T-helper 1 cell treated with Interleukin-12 subunit alpha and Interleukin-12 subunit beta and Interleukin-4 antibody, amounts not matched to agents 30 ng/mL and 1 ng/mL, for 36 hours (primary cell): ENCODE data around the gene SPRR2G. TPM values are rescaled to one million over a fixed set of nuclear protein-coding genes. Genes with fewer than 3 reads are reported as not detected.
"Not testable (repeated sequence)": the region's sequence is repeated elsewhere in the genome, so short reads cannot be mapped to it uniquely, and the experiment has no call there.

Experiments
- intact Hi-C: fragments of 100-400 bp; cut with micrococcal nuclease; formaldehyde crosslinking; loops from one replicate; pipeline ENCODE4 v1.15.1; 2024
- total RNA-seq: library from RNA; stranded (reverse); gene quantifications from 2 replicates; pipeline ENCODE4 v1.2.3, GENCODE V29; 2022

Gene SPRR2G
- total RNA-seq = not detected in 2 replicates

DNA sequence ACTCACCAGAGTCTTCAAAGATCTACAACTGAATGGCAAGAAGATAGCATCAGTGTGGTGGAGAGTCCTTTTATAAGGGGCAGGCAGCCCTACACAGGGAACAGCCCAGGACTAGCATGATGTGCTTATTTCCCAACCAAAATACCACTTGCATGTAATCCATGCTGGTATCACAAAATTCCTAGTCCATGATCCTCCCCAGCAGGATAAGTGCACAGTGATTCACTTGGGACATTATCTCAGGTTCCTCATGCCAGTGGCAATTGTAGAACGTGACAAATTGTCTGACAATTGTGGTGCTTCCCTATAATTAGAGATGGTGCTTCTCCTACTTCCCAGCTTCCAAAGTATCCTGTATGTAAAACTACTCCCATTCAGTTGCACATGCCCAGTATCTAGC lies at the start of gene SPRR2G:
Gene SPRR2G, minus strand, starts transcription at position 45 of the 400 bp plus-strand sequence. CDS start 780 bp downstream, outside the sequence.
- intact Hi-C loops = no loop called here

DNA sequence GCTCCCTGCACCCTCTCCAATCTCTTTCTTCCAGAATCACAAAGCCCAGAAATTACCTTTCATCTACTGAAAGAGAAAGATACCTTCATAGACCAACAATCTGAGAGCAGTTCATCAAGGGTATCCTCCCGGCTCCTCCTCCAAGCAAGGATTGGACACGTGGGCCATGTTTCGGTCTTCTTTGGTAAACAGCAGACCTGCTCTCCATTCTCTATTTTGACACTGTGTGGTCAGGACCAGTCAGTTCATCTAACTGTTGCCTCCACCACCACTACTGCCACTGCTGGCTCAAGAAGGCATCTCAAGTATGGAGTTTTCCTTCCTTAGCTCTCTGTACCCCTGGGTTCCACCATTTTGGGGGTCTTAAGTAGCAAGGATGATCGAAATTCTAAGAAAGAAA lies 44.5 kb upstream of the SPRR2G start:
- intact Hi-C loops = no loop called here

DNA sequence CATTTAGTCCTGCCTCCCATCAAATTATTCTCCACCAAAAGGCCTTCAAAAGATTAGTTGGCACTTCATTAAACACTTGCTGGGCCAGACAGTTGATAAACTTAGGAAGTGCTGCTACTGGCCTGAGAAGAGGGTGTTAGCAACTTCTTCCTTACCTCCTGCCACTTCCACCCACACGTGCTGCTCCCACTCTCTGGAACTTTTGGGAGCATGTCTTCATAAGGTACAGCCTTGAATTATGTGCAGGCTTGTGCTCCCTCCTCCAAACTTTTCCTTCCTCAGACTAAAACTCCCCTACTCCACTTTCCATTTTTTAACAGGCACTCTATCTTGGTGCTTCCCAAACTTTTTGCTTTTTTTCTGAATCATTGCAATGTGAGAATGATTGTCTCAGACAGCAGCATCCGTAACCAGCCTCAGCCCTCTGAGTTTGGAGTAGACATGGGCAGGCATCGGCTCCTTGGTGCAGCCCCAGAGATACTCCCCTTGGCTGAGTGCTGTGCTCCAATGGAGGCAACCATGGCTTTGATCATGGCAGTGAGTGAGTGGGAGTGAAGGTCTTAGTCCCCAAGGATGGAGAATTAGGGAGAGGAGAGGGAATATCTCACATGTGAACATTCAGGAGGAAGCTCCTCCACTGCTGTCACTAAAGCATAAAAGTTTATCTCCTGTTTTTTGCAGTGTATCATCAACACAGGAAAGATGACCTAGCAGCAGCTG lies 43.8 kb upstream of the SPRR2G start:
- intact Hi-C loops = no loop called here

DNA sequence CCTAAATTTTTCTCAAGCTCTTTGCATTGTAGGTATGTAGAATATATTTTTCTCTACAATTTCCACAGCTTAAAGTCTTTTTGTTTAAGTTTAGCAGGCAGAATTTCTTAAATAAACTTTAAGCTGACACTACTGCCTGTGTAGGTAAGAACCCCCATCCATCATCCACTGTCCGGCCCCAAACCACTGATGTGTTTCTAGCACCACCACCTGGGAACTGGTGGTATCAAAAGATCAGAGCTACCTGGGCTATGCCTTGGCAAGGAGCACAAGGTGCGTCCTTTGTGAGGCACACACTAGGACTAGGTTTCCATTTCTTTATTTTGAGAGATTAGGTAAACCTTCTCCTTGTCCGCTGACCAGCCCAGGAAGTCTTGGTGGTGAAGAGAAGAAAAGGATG lies 42.0 kb upstream of the SPRR2G start:
- intact Hi-C loops = no loop called here

DNA sequence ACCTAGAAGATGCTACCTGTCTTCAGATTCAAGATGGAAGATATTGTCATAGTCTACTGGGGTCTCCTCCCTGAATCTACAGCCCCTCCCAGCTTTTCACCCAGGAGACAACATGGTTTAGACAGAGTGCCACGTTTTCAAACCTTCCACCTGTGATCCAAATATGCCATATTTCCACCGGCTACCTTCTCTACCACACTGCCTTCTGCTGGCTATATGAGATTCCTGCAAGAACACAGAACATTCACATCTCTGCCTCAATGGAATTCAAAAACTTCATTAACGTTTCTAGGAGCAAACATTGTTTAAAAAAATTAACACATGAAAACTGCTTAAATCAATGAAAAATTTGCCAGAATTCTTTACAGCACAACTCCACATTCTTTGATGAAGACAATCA lies 39.7 kb upstream of the SPRR2G start:
- intact Hi-C loops = no loop called here

DNA sequence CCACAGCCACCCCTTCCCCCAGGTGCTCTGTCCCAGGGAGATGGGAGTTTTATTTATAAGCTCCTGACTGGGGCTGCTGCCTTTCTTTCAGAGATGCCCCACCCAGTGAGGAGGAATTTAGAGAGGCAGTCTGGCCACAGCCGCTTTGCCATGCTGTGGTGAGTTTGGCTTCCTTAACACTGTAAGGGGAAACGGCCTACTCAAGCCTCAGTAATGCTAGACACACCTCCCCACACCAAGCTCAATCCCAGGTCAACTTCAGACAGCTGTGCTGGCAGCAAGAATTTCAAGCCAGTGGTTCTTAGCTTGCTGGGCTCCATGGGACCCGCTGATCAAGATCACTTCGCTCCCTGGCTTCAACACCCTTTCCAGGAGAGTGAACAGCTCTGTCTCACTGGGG lies 37.6 kb upstream of the SPRR2G start:
- intact Hi-C loops = not testable (repeated sequence)

DNA sequence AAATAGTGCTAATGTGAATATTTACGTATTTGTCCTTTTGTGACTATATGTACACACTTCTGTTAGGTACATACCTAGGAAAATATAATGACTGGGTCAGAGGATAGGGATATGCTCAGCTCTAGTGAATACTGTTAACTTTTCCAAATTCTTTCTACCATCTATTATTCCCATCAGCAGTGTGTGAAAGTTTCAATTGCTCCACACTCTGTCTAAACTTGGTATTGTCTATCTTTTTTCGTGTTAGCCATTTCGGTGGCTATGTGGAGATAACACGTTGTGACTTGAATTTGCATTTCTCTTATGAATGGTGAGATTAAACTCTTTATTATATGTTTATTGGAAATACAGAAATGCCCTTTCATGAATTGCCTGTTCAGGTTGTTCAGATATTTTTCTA lies 29.9 kb upstream of the SPRR2G start:
- intact Hi-C loops = no loop called here

DNA sequence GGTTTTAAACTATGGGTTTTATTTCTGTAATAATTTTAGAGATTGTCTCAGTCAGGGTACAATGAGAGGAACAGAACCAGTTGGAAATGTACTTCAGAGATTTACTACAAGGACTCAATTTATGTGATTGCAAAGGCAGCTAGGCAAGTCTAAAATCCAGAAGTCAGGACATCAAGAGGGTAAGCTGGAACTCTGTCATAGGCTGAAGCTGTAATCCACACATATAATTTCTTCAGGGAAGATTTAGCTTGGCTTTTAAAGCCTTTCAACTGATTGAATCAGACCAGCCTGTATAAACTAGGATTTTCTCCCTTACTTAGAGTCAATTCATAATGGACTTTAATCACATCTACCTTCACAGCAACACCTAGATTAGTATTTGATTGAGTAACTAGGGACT lies 28.2 kb upstream of the SPRR2G start:
- intact Hi-C loops = no loop called here

DNA sequence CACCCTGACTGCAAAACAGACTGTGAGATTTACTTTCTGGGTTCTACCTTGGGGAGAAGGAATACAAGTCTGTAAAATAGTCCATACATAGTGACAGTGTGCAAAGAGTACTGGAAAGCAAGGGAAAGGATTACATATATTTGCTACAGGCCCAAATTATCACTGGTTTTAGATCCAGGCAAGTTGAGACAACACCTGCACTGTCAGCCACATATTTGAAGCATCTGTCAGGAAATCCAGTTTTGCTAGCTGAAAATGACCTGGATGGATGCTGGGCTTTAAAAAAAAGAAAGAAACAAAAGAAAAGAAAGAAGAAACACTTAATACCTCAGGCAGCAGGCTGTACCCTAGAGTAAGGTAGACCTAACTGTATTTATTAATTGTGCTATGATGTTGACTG lies 23.9 kb upstream of the SPRR2G start:
- intact Hi-C loops = no loop called here

DNA sequence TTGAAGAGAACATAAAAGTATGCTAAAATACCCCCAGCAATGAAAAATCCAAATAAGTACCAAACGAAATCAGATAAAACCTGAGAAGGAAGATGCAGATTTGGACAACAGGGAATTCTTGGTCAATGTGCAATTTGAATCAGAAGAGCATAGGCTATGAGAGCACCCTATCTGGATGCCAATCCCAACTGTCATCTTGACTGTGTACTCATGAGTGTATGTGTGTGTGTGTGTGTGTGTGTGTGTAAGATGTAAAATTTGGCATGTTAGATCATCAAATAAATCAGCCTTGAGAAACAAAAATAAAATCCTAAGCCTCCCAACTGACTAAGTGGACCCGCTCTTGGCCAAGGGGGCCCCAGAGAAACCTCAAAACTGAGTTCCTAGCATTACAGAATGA lies 18.0 kb upstream of the SPRR2G start:
- intact Hi-C loops = no loop called here

DNA sequence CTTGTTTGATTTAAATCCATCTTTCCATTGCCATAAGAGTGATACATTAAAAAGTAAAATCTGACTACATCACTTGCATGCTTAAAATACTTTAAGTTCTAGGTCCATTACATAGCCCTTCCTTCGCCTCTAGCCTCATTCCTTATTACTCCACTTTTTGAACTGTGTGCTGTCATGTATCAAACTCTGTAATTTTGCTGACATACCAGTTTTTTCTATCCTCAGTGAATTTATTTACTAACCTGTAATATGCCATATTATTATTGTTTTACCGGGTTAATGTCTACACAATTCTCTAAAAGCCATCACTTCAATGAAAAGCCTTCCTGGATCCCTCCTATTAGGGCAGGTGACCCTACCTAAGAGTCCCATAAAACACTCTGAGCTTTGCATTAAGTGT lies 4.9 kb upstream of the SPRR2G start:
- intact Hi-C loops = no loop called here

DNA sequence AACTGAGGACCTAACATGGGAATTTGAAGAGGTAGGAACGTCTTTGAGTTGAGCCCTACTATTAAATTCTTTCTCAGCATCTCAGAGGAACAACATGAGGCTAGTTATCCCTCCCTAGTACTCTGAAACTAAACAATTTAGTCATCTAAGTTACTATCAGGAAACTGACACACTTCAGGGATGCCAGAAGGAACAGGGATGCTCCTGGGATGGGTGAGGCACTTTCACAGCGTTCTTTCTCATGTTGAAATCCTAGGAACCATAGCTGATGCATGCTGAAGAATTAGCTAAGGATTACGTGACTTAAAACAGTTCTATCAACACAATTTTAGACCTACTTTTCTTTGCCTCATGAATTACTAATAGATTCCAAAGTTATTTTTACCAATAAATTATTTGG lies 1.8 kb upstream of the SPRR2G start:
- intact Hi-C loops = no loop called here

DNA sequence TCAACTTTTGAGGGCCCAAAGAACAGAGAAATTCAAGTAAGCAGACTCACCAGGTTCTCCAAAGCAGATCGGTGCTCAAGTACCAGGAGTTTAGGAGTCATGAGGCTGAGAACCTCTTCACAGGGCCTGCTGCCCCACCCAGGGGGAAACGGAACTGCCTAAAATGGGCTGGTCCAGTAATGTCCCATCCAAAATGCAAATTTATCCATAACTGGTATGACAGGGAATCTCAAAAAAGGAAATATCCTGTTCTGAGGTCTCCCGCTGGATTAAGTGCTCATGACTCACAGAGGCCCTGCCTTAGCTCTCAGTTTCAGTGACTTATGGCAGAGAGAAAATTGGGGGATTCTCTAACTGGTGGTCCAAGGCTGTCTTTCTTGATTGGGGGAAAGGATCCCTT lies 9.3 kb downstream of the SPRR2G start:
- intact Hi-C loops = no loop called here

DNA sequence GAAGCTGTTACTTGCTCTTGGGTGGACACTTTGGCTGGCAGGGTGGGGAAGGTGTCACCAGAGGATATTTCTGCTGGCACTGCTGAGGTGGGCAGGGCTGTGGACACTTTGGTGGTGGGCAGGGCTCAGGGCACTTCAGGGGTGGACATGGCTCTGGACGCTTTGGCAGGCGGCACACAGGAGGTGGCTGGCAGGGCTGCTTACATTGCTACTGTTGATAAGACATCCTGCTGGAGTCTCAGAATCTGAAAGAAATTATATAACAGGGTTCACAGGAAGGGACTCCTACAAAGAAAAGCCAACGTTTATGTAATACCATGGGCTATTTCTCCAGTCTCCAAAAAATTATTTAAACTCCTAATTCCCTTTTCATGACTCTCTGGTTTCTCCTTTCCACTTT lies 10.2 kb downstream of the SPRR2G start:
- intact Hi-C loops = no loop called here

DNA sequence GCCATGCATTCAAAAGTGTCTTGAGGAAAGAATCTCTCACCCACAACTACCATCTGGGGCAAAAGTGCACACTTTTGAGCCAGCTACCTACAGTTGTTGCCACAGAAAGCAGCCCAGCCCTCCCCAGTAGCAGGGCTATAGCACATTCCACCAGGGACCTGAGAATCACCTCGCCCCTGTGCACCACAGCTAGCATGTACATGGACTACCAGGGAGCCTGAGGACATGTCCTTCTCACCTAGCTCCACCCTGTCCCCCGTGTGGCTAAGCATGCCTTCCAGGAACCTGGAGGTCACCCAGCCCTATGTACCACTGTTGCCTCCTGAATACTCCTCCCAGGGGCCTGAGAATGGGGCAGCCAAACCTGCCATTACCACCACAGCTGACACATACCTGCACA lies 16.9 kb downstream of the SPRR2G start:
- intact Hi-C loops = no loop called here

DNA sequence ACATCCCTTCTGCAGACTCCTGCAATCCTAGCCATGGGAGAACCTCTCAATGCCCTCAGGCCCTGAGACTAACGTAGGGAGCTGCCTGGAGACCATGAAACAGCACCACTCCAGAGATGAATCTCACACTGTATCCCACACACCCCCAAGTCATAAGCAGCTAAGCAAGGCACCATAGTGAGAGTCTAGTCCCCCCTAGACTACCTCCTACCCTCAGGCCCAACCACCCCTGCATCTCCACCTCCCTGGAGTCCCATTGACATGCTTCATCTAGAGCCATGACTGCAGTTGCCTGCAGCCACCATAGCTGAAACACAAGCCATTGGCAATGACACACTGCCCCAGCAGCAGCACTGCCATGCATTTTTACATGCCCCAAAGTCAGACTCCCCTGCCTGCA lies 17.4 kb downstream of the SPRR2G start:
- intact Hi-C loops = no loop called here

DNA sequence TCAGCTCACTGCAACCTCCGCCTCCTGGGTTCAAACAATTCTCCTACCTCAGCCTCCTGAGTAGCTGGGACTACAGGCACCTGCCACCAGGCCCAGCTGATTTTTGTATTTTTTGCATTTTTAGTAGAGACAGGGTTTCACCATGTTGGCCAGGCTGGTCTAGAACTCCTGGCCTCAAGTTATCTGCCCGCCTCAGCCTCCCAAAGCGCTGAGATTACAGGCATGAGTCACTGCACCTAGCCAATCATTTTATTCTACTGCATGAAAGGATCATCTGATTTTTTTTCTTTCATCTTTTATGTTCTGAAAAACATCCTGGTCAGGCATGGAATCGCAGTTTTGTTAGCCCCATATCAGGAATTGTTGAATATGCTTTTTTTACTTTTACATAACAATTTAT lies 22.0 kb downstream of the SPRR2G start:
- intact Hi-C loops = not testable (repeated sequence)

DNA sequence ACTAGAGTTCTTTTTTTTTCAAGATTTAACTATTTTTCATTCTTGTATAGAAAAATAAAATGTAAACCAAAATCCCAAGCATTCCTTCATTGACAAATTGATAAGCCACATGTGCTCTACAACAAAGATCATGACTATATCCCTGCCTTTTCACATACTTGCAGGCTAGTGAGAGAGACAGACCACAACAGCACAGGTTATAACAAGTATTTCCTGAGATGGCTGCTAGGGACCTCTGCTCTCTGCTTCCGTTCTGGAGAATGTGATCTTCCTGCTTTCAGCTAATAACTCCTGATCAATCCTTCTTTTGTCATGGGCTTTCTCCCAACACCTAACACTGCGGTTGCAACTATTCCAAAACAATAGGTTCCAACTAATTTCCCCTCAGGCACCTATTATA lies 23.4 kb downstream of the SPRR2G start:
- intact Hi-C loops = no loop called here

DNA sequence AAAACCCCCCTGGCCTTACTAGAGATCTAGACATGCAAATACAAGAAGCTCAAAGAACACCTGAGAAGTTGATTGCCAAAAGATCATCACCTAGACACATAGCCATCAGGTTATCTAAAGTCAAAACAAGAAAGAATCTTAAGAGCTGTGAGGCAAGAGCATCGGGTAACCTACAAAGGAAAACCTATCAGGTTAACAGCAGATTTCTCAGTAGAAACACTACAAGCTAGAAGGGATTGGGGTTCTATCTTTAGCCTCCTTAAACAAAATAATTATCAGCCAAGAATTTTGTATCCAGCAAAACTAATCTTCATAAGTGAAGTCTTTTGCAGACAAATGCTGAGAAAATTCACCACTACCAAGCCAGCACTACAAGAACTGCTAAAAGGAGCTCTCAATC lies 25.2 kb downstream of the SPRR2G start:
- intact Hi-C loops = no loop called here

DNA sequence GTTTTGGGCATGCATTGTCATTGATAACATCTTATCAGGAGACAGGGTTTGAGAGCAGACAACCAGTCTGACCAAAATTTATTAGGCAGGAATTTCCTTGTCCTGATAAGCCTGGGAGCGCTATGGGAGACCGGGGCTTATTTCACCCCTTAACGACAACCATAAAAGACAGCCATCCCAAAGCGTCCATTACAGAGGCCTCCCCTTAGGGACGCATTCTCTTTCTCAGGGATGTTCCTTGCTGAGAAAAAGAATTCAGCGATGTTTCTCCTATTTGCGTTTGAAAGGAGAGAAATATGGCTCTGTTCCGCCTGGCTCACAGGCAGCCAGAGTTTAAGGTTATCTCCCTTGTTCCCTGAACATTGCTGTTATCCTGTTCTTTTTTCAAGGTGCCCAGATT lies 26.9 kb downstream of the SPRR2G start:
- intact Hi-C loops = not testable (repeated sequence)

DNA sequence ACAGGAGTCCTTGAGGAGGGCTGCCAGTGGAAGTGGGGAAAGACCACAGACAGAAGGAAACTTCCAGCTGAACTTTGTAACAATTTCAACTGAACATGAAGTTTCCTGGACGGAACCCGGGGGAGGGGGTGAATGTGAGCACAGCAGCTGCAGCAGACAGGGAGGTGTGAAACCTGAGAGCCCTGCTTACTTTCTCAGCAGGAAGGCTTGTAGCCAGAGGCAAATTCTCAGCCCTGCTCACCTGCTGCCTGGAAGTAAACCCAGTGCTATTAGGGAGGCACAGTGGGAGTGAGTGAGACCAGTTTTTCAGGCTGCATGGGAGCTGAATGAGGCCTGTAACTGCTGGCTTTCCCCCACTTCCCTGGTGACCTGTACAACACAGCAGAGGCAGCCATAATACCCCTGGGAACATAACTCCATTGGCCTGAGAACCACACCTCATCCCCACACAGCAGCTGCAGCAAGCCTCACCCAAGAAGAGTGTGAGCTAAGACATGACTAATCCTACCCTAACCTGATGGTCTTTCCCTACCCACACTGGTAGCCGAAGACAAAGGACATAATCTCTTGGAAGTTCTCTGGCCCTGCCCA lies 27.8 kb downstream of the SPRR2G start:
- intact Hi-C loops = no loop called here

DNA sequence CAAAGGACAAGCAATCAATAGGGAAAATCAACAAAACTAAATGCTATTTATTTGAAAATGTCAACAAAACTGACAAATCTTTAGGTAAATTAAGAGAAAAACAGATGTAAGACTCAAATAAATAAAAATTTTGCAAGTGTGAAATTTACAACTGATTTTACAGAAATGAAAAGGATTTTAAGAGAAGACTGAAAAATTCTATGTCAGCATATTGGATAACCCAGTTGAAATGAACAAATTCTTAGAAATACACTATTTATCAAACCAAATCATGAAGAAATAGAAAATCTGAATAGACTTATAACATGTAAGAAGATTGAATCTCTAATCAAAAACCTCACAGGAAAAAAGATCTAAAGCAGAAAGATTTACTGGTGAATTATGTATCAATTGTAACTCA lies 29.7 kb downstream of the SPRR2G start:
- intact Hi-C loops = no loop called here

DNA sequence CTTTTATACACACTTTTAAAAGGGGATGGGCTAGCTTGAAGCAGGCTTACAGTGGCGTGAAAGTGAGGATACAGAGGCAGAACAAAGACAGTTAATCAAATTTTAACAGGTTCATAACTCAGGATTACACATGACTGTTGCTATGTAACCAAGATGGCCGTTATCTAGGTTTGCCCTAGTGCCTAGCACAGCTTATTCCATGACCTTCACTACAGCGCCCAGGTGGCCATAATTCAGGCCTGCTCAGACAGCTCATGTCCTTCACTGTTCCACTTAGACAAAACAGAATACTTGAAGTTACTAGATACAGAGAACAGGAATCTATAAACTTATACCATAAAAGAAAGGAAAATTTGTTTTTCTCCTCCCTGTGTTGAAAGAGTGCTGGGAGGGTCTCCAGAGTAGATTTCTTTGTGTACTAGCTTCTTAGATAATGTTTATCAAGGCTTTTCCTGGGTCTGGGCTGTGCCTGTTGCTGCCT lies 31.2 kb downstream of the SPRR2G start:
- intact Hi-C loops = no loop called here
